OCI-LY7 (cell line): ENCODE measurements around the gene CLDN1. TPM values are rescaled to one million over a fixed set of nuclear protein-coding genes. Genes with fewer than 3 reads are reported as not detected.

ENCODE experiments used
- BruUV-seq: library from RNA; stranded (reverse); fragments of 400-500 nt; replicated peaks from 2 replicates; lab custom pipeline; 2021; lab: Mats Ljungman, UMichigan
- CTCF ChIA-PET: fragments of 300-600 bp; sonication (Branson Sonifier 250); formaldehyde crosslinking; loops from one replicate; lab custom pipeline; 2022; ENCODE audit warnings: antibody characterized with exemption; ENCODE audit not compliant: unreplicated experiment; lab: Charles Lee
- POLR2A ChIA-PET: fragments of 300-600 bp; sonication (Branson Sonifier 250); formaldehyde crosslinking; loops from one replicate; lab custom pipeline; 2022; ENCODE audit warnings: antibody characterized with exemption; lab: Charles Lee
- DNase-seq: peaks from one replicate; pipeline ENCODE4 v3.0.0-alpha.2; 2015; ENCODE audit warnings: low spot score
- H2AFZ ChIP-seq: fragments of 200-600 bp; sonication (generic), shearing (Covaris generic); 2 replicates; pipeline ENCODE4 v1.6.1; 2014; ENCODE audit warnings: mild to moderate bottlenecking, antibody characterized with exemption, low read length, moderate library complexity
- H3K27ac ChIP-seq: fragments of 200-600 bp; sonication (generic); 2 replicates; pipeline ENCODE4 v1.5.1; 2014; ENCODE audit warnings: mixed run types, low read depth, mild to moderate bottlenecking, moderate library complexity, low read length, inconsistent platforms; ENCODE audit not compliant: poor library complexity, severe bottlenecking
- H3K36me3 ChIP-seq: fragments of 200-600 bp; sonication (generic); 2 replicates; pipeline ENCODE4 v1.6.1; 2014; ENCODE audit warnings: mild to moderate bottlenecking, antibody characterized with exemption, low read length, moderate library complexity, mixed read lengths; ENCODE audit not compliant: insufficient read depth
- H3K4me1 ChIP-seq: fragments of 200-600 bp; sonication (generic); 2 replicates; pipeline ENCODE4 v1.5.1; 2014; ENCODE audit warnings: mild to moderate bottlenecking, low read length; ENCODE audit not compliant: insufficient read depth, poor library complexity, severe bottlenecking
- H3K4me2 ChIP-seq: fragments of 200-600 bp; sonication (generic); 2 replicates; pipeline ENCODE4 v1.6.1; 2014; ENCODE audit warnings: mild to moderate bottlenecking, low read length
- H3K4me3 ChIP-seq: fragments of 200-600 bp; sonication (generic); 2 replicates; pipeline ENCODE4 v1.5.1; 2014; ENCODE audit warnings: mild to moderate bottlenecking, low read depth, low read length; ENCODE audit not compliant: poor library complexity, severe bottlenecking
- H3K79me2 ChIP-seq: fragments of 200-600 bp; sonication (generic); 2 replicates; pipeline ENCODE4 v1.6.1; 2016; ENCODE audit warnings: low read depth, mild to moderate bottlenecking, low read length, moderate library complexity, mixed read lengths; ENCODE audit not compliant: insufficient read depth
- H3K9me2 ChIP-seq: fragments of 200-600 bp; sonication (generic); 2 replicates; pipeline ENCODE4 v1.6.1; 2016; ENCODE audit warnings: mild to moderate bottlenecking, low read length, mixed read lengths; ENCODE audit not compliant: insufficient read depth
- H3K9me3 ChIP-seq: fragments of 200-600 bp; sonication (generic); 2 replicates; pipeline ENCODE4 v1.6.1; 2014; ENCODE audit warnings: mild to moderate bottlenecking, mixed run types, low read length, mixed read lengths
- H4K20me1 ChIP-seq: fragments of 200-600 bp; sonication (generic); 2 replicates; pipeline ENCODE4 v1.6.1; 2014; ENCODE audit warnings: mild to moderate bottlenecking, antibody characterized with exemption, low read length, moderate library complexity, mixed read lengths; ENCODE audit not compliant: insufficient read depth
- EZH2phosphoT487 ChIP-seq: fragments of 200-600 bp; sonication (generic); IDR thresholded peaks from 2 replicates; pipeline ENCODE4 v1.6.1; 2018; ENCODE audit warnings: low read depth, borderline replicate concordance, mild to moderate bottlenecking, mixed run types, antibody characterized with exemption, low read length, moderate library complexity, mixed read lengths
- intact Hi-C: fragments of 100-400 bp; cut with micrococcal nuclease; formaldehyde crosslinking; loops from one replicate; pipeline ENCODE4 v1.10.0; 2022; ENCODE audit not compliant: unreplicated experiment
- total RNA-seq, 2 experiments: library from RNA; depleted of rRNA in 1 of 2; stranded (reverse); fragments of >200 nt in 1 of 2; shearing (Covaris generic) in 1 of 2; gene quantifications; 2 replicates each; pipeline ENCODE4 v1.2.3, GENCODE V29; 2014 to 2022
- TF ChIP-seq, protein P1 (sequence below): fragments of 200-600 bp; sonication (generic); conservative IDR thresholded peaks from 2 replicates; pipeline ENCODE4 v1.5.1; 2014; ENCODE audit warnings: mild to moderate bottlenecking, antibody characterized with exemption, low read length, moderate library complexity, mixed read lengths

Gene CLDN1
- total RNA-seq, 2 experiments from 2014 or later, result not detected

- no peak overlapping the region for H3K27ac ChIP-seq
- H3K4me2 ChIP-seq, result no peak overlapping the region
- no peak for DNase-seq
- intact Hi-C loops, result no loop called here
- H4K20me1 ChIP-seq, result no peaks in the 10 kb centered on the region
- H3K4me3 ChIP-seq, result no peak overlapping the region
- no peaks in the 10 kb centered on the region for H3K9me3 ChIP-seq
- POLR2A ChIA-PET, result no interaction called here
- no TSS peak for BruUV-seq
- H3K4me1 ChIP-seq, result no peaks in the 10 kb centered on the region
- no peaks in the 10 kb centered on the region for H3K36me3 ChIP-seq
- H3K9me2 ChIP-seq, result no peaks in the 10 kb centered on the region
- no peaks in the 10 kb centered on the region for H3K79me2 ChIP-seq
- TF ChIP-seq EZH2phosphoT487, result no peak
- TF ChIP-seq, protein P1, sequence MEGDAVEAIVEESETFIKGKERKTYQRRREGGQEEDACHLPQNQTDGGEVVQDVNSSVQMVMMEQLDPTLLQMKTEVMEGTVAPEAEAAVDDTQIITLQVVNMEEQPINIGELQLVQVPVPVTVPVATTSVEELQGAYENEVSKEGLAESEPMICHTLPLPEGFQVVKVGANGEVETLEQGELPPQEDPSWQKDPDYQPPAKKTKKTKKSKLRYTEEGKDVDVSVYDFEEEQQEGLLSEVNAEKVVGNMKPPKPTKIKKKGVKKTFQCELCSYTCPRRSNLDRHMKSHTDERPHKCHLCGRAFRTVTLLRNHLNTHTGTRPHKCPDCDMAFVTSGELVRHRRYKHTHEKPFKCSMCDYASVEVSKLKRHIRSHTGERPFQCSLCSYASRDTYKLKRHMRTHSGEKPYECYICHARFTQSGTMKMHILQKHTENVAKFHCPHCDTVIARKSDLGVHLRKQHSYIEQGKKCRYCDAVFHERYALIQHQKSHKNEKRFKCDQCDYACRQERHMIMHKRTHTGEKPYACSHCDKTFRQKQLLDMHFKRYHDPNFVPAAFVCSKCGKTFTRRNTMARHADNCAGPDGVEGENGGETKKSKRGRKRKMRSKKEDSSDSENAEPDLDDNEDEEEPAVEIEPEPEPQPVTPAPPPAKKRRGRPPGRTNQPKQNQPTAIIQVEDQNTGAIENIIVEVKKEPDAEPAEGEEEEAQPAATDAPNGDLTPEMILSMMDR, result no peak
- H2AFZ ChIP-seq, result no peak overlapping the region
- CTCF ChIA-PET, result no interaction called here
These were observed 14.4 kb upstream of the CLDN1 start for GRCh38 chr3:190336516-190337189.

DNA sequence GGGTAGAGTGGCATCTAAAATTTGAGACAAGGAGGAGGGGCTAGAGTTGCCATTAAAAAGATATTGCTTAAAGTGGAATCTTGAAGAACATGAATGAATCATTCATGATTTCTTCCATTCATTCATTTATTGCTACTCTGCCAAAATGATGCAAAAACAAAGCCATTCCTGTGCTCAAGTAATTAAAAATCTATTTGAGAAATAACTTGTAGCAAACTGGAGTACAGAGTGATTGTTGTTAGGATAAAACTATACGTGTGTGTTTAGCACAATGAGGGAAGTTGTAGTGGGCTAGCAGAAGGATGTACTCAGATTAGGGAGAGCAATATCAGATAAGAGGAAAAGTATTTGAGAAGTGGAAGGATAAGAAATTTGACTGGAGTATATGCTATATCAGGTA lies 11.7 kb upstream of the CLDN1 start:
- DNase-seq, result no peak
- H3K79me2 ChIP-seq, result no peaks in the 10 kb centered on the region
- CTCF ChIA-PET, result no interaction called here
- no peaks in the 10 kb centered on the region for H3K9me2 ChIP-seq
- no peak for TF ChIP-seq EZH2phosphoT487
- TF ChIP-seq, protein P1, result no peak
- POLR2A ChIA-PET, result no interaction called here
- no peak overlapping the region for H3K27ac ChIP-seq
- H2AFZ ChIP-seq, result no peak overlapping the region
- no peak overlapping the region for H3K4me3 ChIP-seq
- H4K20me1 ChIP-seq, result no peaks in the 10 kb centered on the region
- BruUV-seq, result no TSS peak
- intact Hi-C loops, result no loop called here
- H3K36me3 ChIP-seq, result no peaks in the 10 kb centered on the region
- H3K9me3 ChIP-seq, result no peaks in the 10 kb centered on the region
- H3K4me1 ChIP-seq, result no peaks in the 10 kb centered on the region
- no peak overlapping the region for H3K4me2 ChIP-seq
